PC-9 (cell line): ENCODE data around the gene MAGI2. TPM values are rescaled to one million over a fixed set of nuclear protein-coding genes. Genes with fewer than 3 reads are reported as not detected.

Experiments
- BruUV-seq: library from RNA; stranded (reverse); fragments of 400-500 nt; replicated peaks from 2 replicates; lab custom pipeline; 2021; lab: Mats Ljungman, UMichigan
- CTCF ChIA-PET: fragments of 300-600 bp; sonication (Branson Sonifier 250); formaldehyde crosslinking; loops from one replicate; lab custom pipeline; 2022; ENCODE audit warnings: antibody characterized with exemption; lab: Charles Lee
- POLR2A ChIA-PET: fragments of 300-600 bp; sonication (Branson Sonifier 250); formaldehyde crosslinking; loops from one replicate; lab custom pipeline; 2022; ENCODE audit warnings: antibody characterized with exemption; ENCODE audit not compliant: unreplicated experiment; lab: Charles Lee
- DNase-seq, 2 experiments: peaks; one replicate each; pipeline versions ENCODE4 v3.0.0 to v3.0.0-alpha.2; 2015 to 2022; ENCODE audit warnings: mixed read lengths in 1 of 2
- H2AFZ ChIP-seq: fragments of 200-600 bp; sonication (generic); 2 replicates; pipeline ENCODE4 v1.8.1; 2017; ENCODE audit warnings: antibody characterized with exemption
- H3F3A ChIP-seq: fragments of 200-600 bp; sonication (generic); 2 replicates; pipeline ENCODE4 v1.8.1; 2017; ENCODE audit warnings: antibody characterized with exemption, mild to moderate bottlenecking, low read depth; ENCODE audit not compliant: insufficient read depth
- H3K27ac ChIP-seq: fragments of 200-600 bp; sonication (generic); 2 replicates; pipeline ENCODE4 v1.6.1; 2016; ENCODE audit warnings: mixed run types
- H3K27me3 ChIP-seq: fragments of 200-600 bp; sonication (generic); 2 replicates; pipeline ENCODE4 v1.6.1; 2016; ENCODE audit warnings: low read depth, mixed run types; ENCODE audit not compliant: insufficient read depth
- H3K36me3 ChIP-seq: fragments of 200-600 bp; sonication (generic); 2 replicates; pipeline ENCODE4 v1.6.1; 2016; ENCODE audit warnings: low read depth, mixed run types
- H3K4me1 ChIP-seq: fragments of 200-600 bp; sonication (generic); replicated peaks from 2 replicates; pipeline ENCODE4 v1.6.1; 2016; ENCODE audit warnings: mixed run types; ENCODE audit not compliant: insufficient read depth
- H3K4me2 ChIP-seq: fragments of 200-600 bp; sonication (generic); 2 replicates; pipeline ENCODE4 v1.6.1; 2017; ENCODE audit warnings: mixed run types
- H3K4me3 ChIP-seq: fragments of 200-600 bp; sonication (generic); 2 replicates; pipeline ENCODE4 v1.6.1; 2016; ENCODE audit warnings: mixed run types
- H3K79me2 ChIP-seq: fragments of 200-600 bp; sonication (generic); 2 replicates; pipeline ENCODE4 v1.6.1; 2017; ENCODE audit warnings: low read depth, mixed run types
- H3K9me2 ChIP-seq: fragments of 200-600 bp; sonication (generic); 2 replicates; pipeline ENCODE4 v1.8.1; 2017; ENCODE audit warnings: mild to moderate bottlenecking; ENCODE audit not compliant: insufficient read depth
- H3K9me3 ChIP-seq: fragments of 200-600 bp; sonication (generic); 2 replicates; pipeline ENCODE4 v1.8.1; 2016; ENCODE audit warnings: low read depth; ENCODE audit not compliant: insufficient read depth
- H4K20me1 ChIP-seq: fragments of 200-600 bp; sonication (generic); 2 replicates; pipeline ENCODE4 v1.8.1; 2017; ENCODE audit not compliant: insufficient read depth
- EZH2 ChIP-seq: fragments of 200-600 bp; sonication (generic); IDR thresholded peaks from 2 replicates; pipeline ENCODE4 v1.8.0; 2017; ENCODE audit warnings: antibody characterized with exemption, low read depth
- intact Hi-C: fragments of 100-400 bp; cut with micrococcal nuclease; formaldehyde crosslinking; loops from one replicate; pipeline ENCODE4 v1.10.0; 2022; ENCODE audit not compliant: unreplicated experiment
- total RNA-seq: library from RNA; stranded (reverse); gene quantifications from 2 replicates; pipeline ENCODE4 v1.2.3, GENCODE V29; 2021
- TF ChIP-seq, protein P1 (sequence below): fragments of 200-600 bp; sonication (generic); conservative IDR thresholded peaks from 2 replicates; pipeline ENCODE4 v1.6.1; 2017; ENCODE audit warnings: mixed run types, antibody characterized with exemption, mild to moderate bottlenecking, moderate library complexity

Gene MAGI2
- total RNA-seq, 1 experiment from 2014 or later, result 0.92 TPM

DNA sequence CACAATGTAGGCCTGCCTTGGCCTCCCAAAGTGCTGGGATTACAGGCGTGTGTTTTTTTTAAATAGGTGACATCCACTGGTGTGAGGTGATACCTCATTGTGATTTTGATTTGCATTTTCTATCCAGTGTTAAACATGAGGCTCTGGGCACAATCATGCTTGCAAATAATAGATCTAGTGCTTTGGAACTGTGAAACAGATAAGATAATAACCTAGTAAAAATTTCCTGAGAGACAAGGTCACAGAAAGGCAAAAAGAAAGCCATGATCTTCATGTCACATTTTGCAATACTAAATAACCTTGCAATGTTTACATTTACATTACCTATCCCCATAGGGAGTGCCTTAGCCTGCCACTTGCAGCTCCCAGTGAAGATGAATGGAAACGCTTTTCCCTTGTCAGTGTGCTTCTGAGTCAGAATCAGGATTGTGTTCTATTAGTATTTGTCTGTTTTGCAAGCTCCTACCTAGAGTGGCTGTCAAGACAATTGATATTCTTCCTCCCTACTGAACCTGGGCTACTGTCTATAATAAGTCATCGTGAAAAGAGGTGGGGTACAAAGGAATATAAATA, 1398.4 kb downstream of the MAGI2 start:
- Histone ChIP-seq H3K27me3 (no peaks in the 10 kb centered on the region), H3K36me3 (no peaks in the 10 kb centered on the region), H3F3A (no peaks in the 10 kb centered on the region), H3K79me2 (no peaks in the 10 kb centered on the region), H3K27ac (no peak overlapping the region), H4K20me1 (no peaks in the 10 kb centered on the region), H3K9me3 (no peaks in the 10 kb centered on the region), H3K9me2 (no peaks in the 10 kb centered on the region), H3K4me3 (no peak overlapping the region), H2AFZ (no peak overlapping the region), H3K4me2 (no peak overlapping the region), H3K4me1 (no peaks in the 10 kb centered on the region)
- no peak for TF ChIP-seq EZH2
- TF ChIP-seq, protein P1, sequence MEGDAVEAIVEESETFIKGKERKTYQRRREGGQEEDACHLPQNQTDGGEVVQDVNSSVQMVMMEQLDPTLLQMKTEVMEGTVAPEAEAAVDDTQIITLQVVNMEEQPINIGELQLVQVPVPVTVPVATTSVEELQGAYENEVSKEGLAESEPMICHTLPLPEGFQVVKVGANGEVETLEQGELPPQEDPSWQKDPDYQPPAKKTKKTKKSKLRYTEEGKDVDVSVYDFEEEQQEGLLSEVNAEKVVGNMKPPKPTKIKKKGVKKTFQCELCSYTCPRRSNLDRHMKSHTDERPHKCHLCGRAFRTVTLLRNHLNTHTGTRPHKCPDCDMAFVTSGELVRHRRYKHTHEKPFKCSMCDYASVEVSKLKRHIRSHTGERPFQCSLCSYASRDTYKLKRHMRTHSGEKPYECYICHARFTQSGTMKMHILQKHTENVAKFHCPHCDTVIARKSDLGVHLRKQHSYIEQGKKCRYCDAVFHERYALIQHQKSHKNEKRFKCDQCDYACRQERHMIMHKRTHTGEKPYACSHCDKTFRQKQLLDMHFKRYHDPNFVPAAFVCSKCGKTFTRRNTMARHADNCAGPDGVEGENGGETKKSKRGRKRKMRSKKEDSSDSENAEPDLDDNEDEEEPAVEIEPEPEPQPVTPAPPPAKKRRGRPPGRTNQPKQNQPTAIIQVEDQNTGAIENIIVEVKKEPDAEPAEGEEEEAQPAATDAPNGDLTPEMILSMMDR, result no peak
- ChIA-PET POLR2A (no interaction called here), CTCF (no interaction called here)
- no TSS peak for BruUV-seq
- no peak for DNase-seq
- intact Hi-C loops, result no loop called here

GRCh38 chr7:78052112-78052511, 1401.4 kb downstream of the MAGI2 start:
- Histone ChIP-seq H3K79me2 (no peaks in the 10 kb centered on the region), H3F3A (no peaks in the 10 kb centered on the region), H3K27me3 (no peaks in the 10 kb centered on the region), H3K9me2 (no peaks in the 10 kb centered on the region), H3K4me2 (no peak overlapping the region), H3K36me3 (no peaks in the 10 kb centered on the region), H3K4me3 (no peak overlapping the region), H2AFZ (no peak overlapping the region), H4K20me1 (no peaks in the 10 kb centered on the region), H3K27ac (no peak overlapping the region), H3K4me1 (no peaks in the 10 kb centered on the region), H3K9me3 (no peaks in the 10 kb centered on the region)
- intact Hi-C loops, result no loop called here
- POLR2A ChIA-PET, result no interaction called here
- TF ChIP-seq, protein P1, result no peak
- no peak for TF ChIP-seq EZH2
- CTCF ChIA-PET, result no interaction called here
- DNase-seq, result no peak
- BruUV-seq, result no TSS peak

DNA sequence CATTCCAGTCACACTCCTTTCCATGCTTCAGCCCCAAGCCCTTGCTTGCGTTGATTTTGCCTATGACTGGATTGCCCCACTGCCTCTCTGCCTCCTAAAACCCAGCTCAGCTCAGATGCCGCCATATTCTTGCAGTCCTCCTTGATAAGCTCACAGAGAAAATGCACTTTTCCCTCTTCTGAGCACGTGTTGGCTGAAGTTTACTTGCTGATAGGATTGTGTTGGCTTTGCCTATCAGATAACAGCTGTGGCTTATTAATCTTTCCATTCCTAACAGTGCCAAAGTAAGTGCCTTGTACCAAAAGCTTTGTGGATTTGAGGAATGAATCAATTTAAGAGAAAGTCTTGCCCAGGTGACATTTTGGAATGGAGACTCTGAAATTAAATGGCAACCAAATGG, 1405.7 kb downstream of the MAGI2 start:
- H3K9me2 ChIP-seq, result no peaks in the 10 kb centered on the region
- no peaks in the 10 kb centered on the region for H3K9me3 ChIP-seq
- no peak overlapping the region for H2AFZ ChIP-seq
- H3K4me2 ChIP-seq, result no peak overlapping the region
- no peak overlapping the region for H3K27ac ChIP-seq
- no peak for DNase-seq
- BruUV-seq, result no TSS peak
- H4K20me1 ChIP-seq, result no peaks in the 10 kb centered on the region
- intact Hi-C loops, result no loop called here
- no peak overlapping the region for H3K4me3 ChIP-seq
- no peaks in the 10 kb centered on the region for H3K79me2 ChIP-seq
- no peak for TF ChIP-seq EZH2
- TF ChIP-seq, protein P1, result no peak
- H3K4me1 ChIP-seq, result no peaks in the 10 kb centered on the region
- ChIA-PET POLR2A (no interaction called here), CTCF (no interaction called here)
- no peaks in the 10 kb centered on the region for H3K36me3 ChIP-seq
- H3K27me3 ChIP-seq, result no peaks in the 10 kb centered on the region
- no peaks in the 10 kb centered on the region for H3F3A ChIP-seq
